ENCODE measurements around the gene WRAP73.

The WRAP73 gene

DNA sequence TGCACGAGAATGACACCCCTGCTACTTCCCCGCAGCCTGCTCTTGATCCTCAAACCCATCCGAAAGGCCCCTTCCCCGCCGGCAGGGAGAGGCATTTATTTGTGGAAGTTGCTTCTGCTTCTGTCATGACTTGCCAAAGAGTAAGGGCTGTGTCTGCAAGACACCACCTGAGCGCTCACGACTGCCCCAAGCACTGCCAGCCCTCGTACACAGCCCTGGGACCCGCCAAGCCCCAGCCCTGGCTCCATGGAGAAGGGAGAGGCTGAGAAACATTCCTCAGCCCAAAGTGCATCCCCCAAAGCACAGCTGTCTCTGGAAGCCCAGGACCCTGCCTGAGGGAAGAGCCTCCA lies 31.4 kb downstream of the WRAP73 start:
- TF ChIP-seq, protein P1, sequence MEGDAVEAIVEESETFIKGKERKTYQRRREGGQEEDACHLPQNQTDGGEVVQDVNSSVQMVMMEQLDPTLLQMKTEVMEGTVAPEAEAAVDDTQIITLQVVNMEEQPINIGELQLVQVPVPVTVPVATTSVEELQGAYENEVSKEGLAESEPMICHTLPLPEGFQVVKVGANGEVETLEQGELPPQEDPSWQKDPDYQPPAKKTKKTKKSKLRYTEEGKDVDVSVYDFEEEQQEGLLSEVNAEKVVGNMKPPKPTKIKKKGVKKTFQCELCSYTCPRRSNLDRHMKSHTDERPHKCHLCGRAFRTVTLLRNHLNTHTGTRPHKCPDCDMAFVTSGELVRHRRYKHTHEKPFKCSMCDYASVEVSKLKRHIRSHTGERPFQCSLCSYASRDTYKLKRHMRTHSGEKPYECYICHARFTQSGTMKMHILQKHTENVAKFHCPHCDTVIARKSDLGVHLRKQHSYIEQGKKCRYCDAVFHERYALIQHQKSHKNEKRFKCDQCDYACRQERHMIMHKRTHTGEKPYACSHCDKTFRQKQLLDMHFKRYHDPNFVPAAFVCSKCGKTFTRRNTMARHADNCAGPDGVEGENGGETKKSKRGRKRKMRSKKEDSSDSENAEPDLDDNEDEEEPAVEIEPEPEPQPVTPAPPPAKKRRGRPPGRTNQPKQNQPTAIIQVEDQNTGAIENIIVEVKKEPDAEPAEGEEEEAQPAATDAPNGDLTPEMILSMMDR (IDR thresholded peaks at IDR 0.05; ENCODE audit: low read depth, low read length, missing control alignments), result no peak
- DNase-seq (ENCODE audit: low read depth), result no peak
- no peak overlapping the region for H3K4me3 ChIP-seq (ENCODE audit: low read depth, low read length)

DNA sequence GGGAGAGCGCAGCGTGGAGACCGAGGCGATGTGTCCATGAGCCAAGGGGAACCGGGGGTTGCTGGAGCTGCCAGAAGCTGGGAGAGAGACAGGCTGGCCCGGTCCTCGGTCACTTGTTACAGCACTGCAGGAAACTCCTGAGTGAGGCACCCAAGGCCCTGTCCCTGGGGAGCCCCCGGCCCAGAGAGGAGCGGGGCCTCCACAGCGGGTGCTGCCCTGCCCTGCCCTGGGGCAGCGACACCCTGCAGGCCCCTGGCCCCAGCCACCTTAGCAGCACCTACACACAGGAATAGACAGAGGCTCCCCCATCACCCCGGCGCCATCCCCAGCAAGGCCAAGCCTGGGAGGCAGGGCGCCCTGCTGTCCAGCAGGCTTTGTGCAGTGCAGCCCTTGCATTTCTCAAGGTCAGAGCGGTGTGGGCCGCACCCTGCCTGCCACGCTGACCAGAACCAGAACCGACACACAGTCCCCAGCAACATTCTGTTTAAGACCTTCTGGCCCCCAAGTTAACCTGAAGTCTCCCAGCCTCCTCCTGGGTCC lies 32.0 kb downstream of the WRAP73 start:
- H3K4me3 ChIP-seq (ENCODE audit: low read depth, low read length), result no peak overlapping the region
- no peak for DNase-seq (ENCODE audit: low read depth)
- TF ChIP-seq, protein P1 (IDR thresholded peaks at IDR 0.05; ENCODE audit: low read depth, low read length, missing control alignments), result no peak

DNA sequence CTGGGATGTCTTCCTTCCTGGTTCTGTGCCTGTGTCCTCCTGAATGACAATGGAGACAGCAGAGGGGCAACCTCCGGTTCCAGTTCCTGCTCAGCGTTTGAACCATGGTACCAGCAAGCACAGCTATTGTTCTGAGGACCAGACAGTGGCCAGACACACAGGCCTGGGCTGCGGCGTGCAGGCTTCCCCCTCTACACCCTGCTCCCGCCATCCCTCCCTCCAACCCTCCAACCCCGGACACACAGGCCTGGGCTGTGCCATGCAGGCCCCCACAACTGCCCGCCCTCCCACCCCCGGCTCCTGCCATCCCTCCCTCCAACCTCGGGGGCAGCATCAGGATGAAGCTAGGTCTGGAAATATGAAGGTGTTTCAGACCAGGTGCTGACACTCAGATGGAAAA lies 33.0 kb downstream of the WRAP73 start:
- TF ChIP-seq, protein P1 (IDR thresholded peaks at IDR 0.05; ENCODE audit: low read depth, low read length, missing control alignments), result no peak
- no peak overlapping the region for H3K4me3 ChIP-seq (ENCODE audit: low read depth, low read length)

DNA sequence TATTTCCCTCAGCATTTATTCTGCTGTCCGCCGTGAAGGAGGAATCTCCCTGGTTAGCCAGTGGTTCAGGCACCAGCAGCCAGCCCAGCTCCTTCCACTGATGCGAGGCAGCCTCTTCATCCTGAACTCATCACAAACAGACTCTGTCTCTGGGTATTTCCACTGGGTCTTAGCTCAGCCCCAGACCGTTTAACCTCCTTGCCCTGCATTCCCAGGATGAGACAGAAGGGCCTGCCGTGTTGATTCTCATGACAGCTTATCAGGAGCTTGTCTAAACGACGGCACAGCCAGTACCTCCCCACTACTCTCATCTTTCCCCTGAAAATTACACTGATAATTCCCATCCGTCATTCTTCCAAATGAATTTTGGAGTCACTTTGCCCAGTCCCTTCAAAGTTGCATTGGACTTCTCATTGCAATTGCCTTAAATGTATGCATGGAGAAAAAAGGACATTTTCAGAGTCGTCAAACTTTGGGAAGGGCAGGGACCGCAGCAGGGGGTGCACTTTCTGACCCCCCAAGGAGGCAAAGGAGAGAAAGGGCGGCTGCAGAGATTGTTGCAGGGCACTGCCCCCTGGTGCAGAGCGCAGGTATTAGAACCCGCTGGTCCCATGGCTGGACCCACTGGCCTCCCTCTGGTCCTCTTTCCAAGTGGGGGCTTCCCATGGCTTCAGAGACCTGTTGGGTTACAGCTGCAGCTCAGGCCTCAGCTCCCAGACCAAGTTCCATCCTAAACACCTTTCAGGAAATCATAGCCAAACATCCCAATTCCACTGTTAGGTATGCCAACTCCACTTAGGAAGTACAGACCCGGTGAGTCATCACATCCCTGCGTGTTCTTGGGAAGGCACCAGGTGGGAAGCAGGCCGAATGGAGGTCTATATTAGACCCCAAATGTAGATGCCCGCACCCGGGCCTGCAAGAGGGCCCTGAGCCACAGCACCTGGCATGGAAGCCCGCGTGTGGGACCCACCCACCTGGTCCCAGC lies 34.9 kb downstream of the WRAP73 start:
- DNase-seq (ENCODE audit: low read depth), result no peak
- H3K4me3 ChIP-seq (ENCODE audit: low read depth, low read length), result no peak overlapping the region
- TF ChIP-seq, protein P1 (IDR thresholded peaks at IDR 0.05; ENCODE audit: low read depth, low read length, missing control alignments), result peak; percentile 69

More for the DNA sequence above, 33.0 kb downstream of the WRAP73 start:
- no peak for DNase-seq (ENCODE audit: low read depth)

DNA sequence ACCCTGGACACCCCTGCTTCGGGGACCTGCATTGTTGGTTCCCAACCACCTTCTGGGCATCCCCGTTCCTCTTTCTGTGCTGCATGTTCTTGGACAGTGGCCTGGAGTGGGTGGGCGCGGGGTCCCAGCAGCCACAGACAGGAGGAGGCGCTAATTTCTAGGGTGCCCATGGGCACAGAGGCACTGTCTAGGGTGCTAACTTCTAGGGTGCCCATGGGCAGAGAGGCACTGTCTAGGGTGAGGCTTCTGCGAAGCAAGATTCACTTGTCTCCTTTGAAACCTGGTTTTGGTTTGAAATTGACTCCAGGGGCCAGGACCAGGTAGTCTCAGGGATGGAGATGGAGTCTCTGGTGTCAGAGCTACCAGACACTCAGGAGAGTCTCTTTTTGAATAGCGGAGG lies 37.8 kb downstream of the WRAP73 start:
- TF ChIP-seq, protein P1 (IDR thresholded peaks at IDR 0.05; ENCODE audit: low read depth, low read length, missing control alignments), result no peak
- no peak for DNase-seq (ENCODE audit: low read depth)
- no peak overlapping the region for H3K4me3 ChIP-seq (ENCODE audit: low read depth, low read length)

DNA sequence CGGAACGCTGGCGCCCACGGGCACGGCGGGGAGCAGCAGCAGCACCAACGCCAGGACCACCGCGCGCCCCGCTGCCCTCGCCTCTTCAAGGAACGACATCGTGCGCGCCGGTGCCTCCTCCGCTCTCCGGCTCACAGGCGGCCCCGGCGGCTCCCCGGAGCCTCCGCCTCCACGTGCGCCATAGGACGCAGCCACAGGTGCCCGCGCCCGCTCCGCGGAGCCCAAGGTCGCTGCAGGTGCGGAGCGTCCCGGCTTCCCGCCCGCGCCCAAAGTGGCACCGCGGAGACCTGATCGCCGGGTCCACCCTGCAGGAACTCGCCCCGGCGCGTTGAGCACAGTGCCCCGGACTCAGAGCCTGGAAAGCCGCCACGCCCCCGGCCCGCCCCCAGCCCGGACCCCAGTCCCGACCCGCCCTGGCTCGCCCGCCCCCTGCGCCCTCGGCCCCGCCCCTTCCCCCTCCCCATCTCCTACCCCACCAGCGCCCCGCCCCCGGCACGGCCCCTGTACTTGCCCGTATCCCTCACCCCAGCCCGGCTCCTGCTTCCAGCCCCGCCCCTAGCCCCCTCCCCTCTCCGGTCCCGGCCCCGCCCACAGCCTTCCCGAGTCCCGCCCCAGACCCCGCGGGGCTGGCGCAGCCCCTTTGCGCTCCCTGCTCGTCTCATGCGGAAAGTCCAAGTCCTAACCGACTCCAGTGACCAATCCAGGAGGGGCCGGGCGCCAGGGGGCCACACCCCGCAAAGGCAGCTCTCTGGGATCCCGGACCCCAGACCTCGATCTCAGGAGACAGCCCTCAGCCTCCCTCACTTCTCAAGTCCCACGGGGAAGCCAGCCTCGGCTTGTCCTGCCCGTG lies 38.5 kb downstream of the WRAP73 start, which contains the start of gene MEGF6:
Gene MEGF6 (minus strand): TSS at position 339 of the 850 bp plus-strand sequence. CDS start 240 bp downstream, at position 99.
- TF ChIP-seq, protein P1 (IDR thresholded peaks at IDR 0.05; ENCODE audit: low read depth, low read length, missing control alignments), result no peak
- DNase-seq (ENCODE audit: low read depth), result no peak
- H3K4me3 ChIP-seq (ENCODE audit: low read depth, low read length), result no peak within 1 kb of the TSS

Data from GM12864 (cell line).